H1 (cell line): Measurements from ENCODE around the gene RNF32. TPM values are rescaled to one million over a fixed set of nuclear protein-coding genes. Genes with fewer than 3 reads are reported as not detected.

ENCODE experiments used
- CTCF ChIA-PET: fragments of 300-600 bp; sonication (Branson Sonifier 250); formaldehyde crosslinking; loops from one replicate; lab custom pipeline; 2021; ENCODE audit not compliant: partially characterized antibody; lab: Charles Lee
- POLR2A ChIA-PET: fragments of 300-600 bp; sonication (Branson Sonifier 250); formaldehyde crosslinking; loops from one replicate; lab custom pipeline; 2021; ENCODE audit warnings: inconsistent platforms; ENCODE audit not compliant: partially characterized antibody; lab: Charles Lee
- DNase-seq, 2 experiments: peaks; one replicate each; pipeline versions ENCODE4 v3.0.0 to v3.0.0-alpha.2; 2010 to 2022; ENCODE audit warnings: low spot score in 2 of 2, low read depth in 1 of 2, mixed read lengths in 1 of 2
- FAIRE-seq: peaks from 2 replicates; lab custom pipeline; 2011; peaks lifted over from hg19 to GRCh38; lab: Jason Lieb, UNC
- H2AFZ ChIP-seq: 2 replicates; pipeline ENCODE4 v1.8.1; 2012; ENCODE audit warnings: low read length, inconsistent platforms
- H2AK5ac ChIP-seq: 2 replicates; pipeline ENCODE4 v1.6.1; 2013; ENCODE audit warnings: low read depth, low read length
- H2BK120ac ChIP-seq: replicated peaks from 2 replicates; pipeline ENCODE3; 2013; ENCODE audit warnings: low read depth, low read length, inconsistent platforms
- H2BK12ac ChIP-seq: 2 replicates; pipeline ENCODE4 v1.6.1; 2013; ENCODE audit warnings: low read depth, low read length
- H2BK15ac ChIP-seq: 2 replicates; pipeline ENCODE4 v1.6.1; 2013; ENCODE audit warnings: low read length
- H2BK20ac ChIP-seq: 2 replicates; pipeline ENCODE4 v1.6.1; 2013; ENCODE audit warnings: low read length
- H2BK5ac ChIP-seq: 2 replicates; pipeline ENCODE4 v1.6.1; 2013; ENCODE audit warnings: low read depth, low read length
- H3K14ac ChIP-seq: 2 replicates; pipeline ENCODE4 v1.6.1; 2013; ENCODE audit warnings: inconsistent platforms; ENCODE audit not compliant: insufficient read length
- H3K18ac ChIP-seq: 2 replicates; pipeline ENCODE4 v1.6.1; 2013; ENCODE audit warnings: low read length; ENCODE audit errors: extremely low read depth
- H3K23ac ChIP-seq: 2 replicates; pipeline ENCODE4 v1.6.1; 2013; ENCODE audit warnings: inconsistent platforms; ENCODE audit not compliant: insufficient read length
- H3K23me2 ChIP-seq: 2 replicates; pipeline ENCODE4 v1.6.1; 2013; ENCODE audit warnings: low read depth, low read length
- H3K27ac ChIP-seq: 2 replicates; pipeline ENCODE4 v1.6.1; 2011; ENCODE audit warnings: low read depth, low read length, inconsistent platforms
- H3K27me3 ChIP-seq, 4 experiments: replicated peaks in 1 of 4; 1 replicate in 1 of 4; 2 replicates in 3 of 4; pipeline versions ENCODE4 v1.6.1 to v1.8.1; 2011 to 2013; ENCODE audit warnings: low read length in 3 of 4, mild to moderate bottlenecking in 3 of 4, inconsistent platforms in 2 of 4, mixed read lengths in 2 of 4, moderate library complexity in 1 of 4; ENCODE audit not compliant: control insufficient read depth in 3 of 4, insufficient read depth in 3 of 4; ENCODE audit errors: extremely low read depth in 1 of 4
- H3K36me3 ChIP-seq, 4 experiments: 2 replicates each; pipeline versions ENCODE4 v1.6.1 to v1.8.1; 2011 to 2013; ENCODE audit warnings: mild to moderate bottlenecking in 4 of 4, low read length in 3 of 4, moderate library complexity in 2 of 4, control low read depth in 1 of 4, inconsistent platforms in 1 of 4; ENCODE audit not compliant: insufficient read depth in 4 of 4, control insufficient read depth in 2 of 4
- H3K4ac ChIP-seq: replicated peaks from 2 replicates; pipeline ENCODE3; 2013; ENCODE audit warnings: low read length, low read depth, mixed read lengths, inconsistent platforms; ENCODE audit not compliant: insufficient read length
- H3K4me1 ChIP-seq, 4 experiments: replicated peaks in 1 of 4; 1 replicate in 1 of 4; 2 replicates in 3 of 4; pipeline versions ENCODE4 v1.6.1 to v1.8.1; 2011 to 2013; ENCODE audit warnings: low read length in 3 of 4, inconsistent platforms in 2 of 4, mixed read lengths in 1 of 4; ENCODE audit not compliant: insufficient read depth in 4 of 4, control insufficient read depth in 3 of 4
- H3K4me2 ChIP-seq, 2 experiments: 2 replicates each; pipeline versions ENCODE4 v1.6.1 to v1.8.1; 2011 to 2013; ENCODE audit warnings: low read depth in 2 of 2, low read length in 2 of 2, control low read depth in 1 of 2, inconsistent platforms in 1 of 2, mild to moderate bottlenecking in 1 of 2; ENCODE audit not compliant: insufficient read depth in 1 of 2
- H3K4me3 ChIP-seq, 4 experiments: fragments of 200-600, 300-600 bp in 1 of 4; sonication (generic), shearing (Covaris generic), sonication (Bioruptor Twin) in 1 of 4; 2 replicates each; pipeline versions ENCODE4 v1.5.1 to v1.8.1; 2011 to 2016; ENCODE audit warnings: low read length in 4 of 4, low read depth in 3 of 4, control low read depth in 2 of 4, inconsistent platforms in 2 of 4, mild to moderate bottlenecking in 2 of 4, mixed read lengths in 1 of 4, moderate library complexity in 1 of 4; ENCODE audit not compliant: insufficient read depth in 2 of 4; ENCODE audit errors: extremely low read depth in 1 of 4
- H3K56ac ChIP-seq: replicated peaks from 2 replicates; pipeline ENCODE3; 2013; ENCODE audit warnings: low read depth, mild to moderate bottlenecking, mixed read lengths, low read length, inconsistent platforms; ENCODE audit not compliant: insufficient read length
- H3K79me1 ChIP-seq: 2 replicates; pipeline ENCODE4 v1.6.1; 2013; ENCODE audit warnings: low read depth, low read length, control low read depth
- H3K79me2 ChIP-seq, 2 experiments: 2 replicates each; pipeline versions ENCODE4 v1.6.1 to v1.8.1; 2012 to 2013; ENCODE audit warnings: low read length in 2 of 2, mild to moderate bottlenecking in 2 of 2, inconsistent platforms in 1 of 2; ENCODE audit not compliant: insufficient read depth in 2 of 2, control insufficient read depth in 1 of 2
- H3K9ac ChIP-seq, 4 experiments: replicated peaks in 1 of 4; 1 replicate in 1 of 4; 2 replicates in 3 of 4; pipeline versions ENCODE4 v1.6.1 to v1.8.1; 2011 to 2013; ENCODE audit warnings: low read depth in 3 of 4, low read length in 3 of 4, control low read depth in 2 of 4, mild to moderate bottlenecking in 2 of 4, moderate library complexity in 2 of 4, inconsistent platforms in 1 of 4; ENCODE audit errors: extremely low read depth in 1 of 4
- H3K9me3 ChIP-seq, 2 experiments: 2 replicates each; pipeline versions ENCODE4 v1.6.1 to v1.8.1; 2012 to 2013; ENCODE audit warnings: mild to moderate bottlenecking in 2 of 2, moderate library complexity in 2 of 2, control low read depth in 1 of 2, inconsistent platforms in 1 of 2, low read depth in 1 of 2, low read length in 1 of 2, mixed read lengths in 1 of 2; ENCODE audit not compliant: insufficient read depth in 2 of 2
- H4K20me1 ChIP-seq, 2 experiments: replicated peaks in 1 of 2; 2 replicates each; pipeline versions ENCODE3 to v1.8.1; 2011 to 2013; ENCODE audit warnings: inconsistent platforms in 2 of 2, low read length in 2 of 2, mild to moderate bottlenecking in 1 of 2; ENCODE audit not compliant: insufficient read depth in 2 of 2, control insufficient read depth in 1 of 2
- H4K5ac ChIP-seq: 2 replicates; pipeline ENCODE4 v1.6.1; 2013; ENCODE audit warnings: low read length, low read depth, mixed read lengths, inconsistent platforms; ENCODE audit not compliant: insufficient read length
- H4K8ac ChIP-seq: 2 replicates; pipeline ENCODE4 v1.8.0; 2013; ENCODE audit warnings: mild to moderate bottlenecking, moderate library complexity, low read length, inconsistent platforms; ENCODE audit not compliant: insufficient read depth; ENCODE audit errors: extremely low read depth
- H4K91ac ChIP-seq: replicated peaks from 2 replicates; pipeline ENCODE3; 2013; ENCODE audit warnings: low read length, mixed read lengths, inconsistent platforms; ENCODE audit not compliant: insufficient read length
- ATF3 ChIP-seq: IDR thresholded peaks from 2 replicates; pipeline ENCODE4 v1.6.1; 2011; ENCODE audit warnings: low read depth, mild to moderate bottlenecking, low read length; ENCODE audit not compliant: insufficient read depth
- BACH1 ChIP-seq: IDR thresholded peaks from 2 replicates; pipeline ENCODE4 v1.6.1; 2012; ENCODE audit warnings: low read length, improper control_type of control experiment
- BCL11A ChIP-seq, 2 experiments: IDR thresholded peaks; one replicate each; pipeline ENCODE4 v1.6.1; 2011; ENCODE audit warnings: low read depth in 2 of 2, low read length in 2 of 2, mild to moderate bottlenecking in 2 of 2
- CBX8 ChIP-seq: fragments of 300-800, 300-1000 bp; sonication (generic); IDR thresholded peaks from 2 replicates; pipeline ENCODE4 v1.7.1; 2016; ENCODE audit warnings: low read depth, low read length, borderline replicate concordance
- CHD2 ChIP-seq: IDR thresholded peaks from 2 replicates; pipeline ENCODE4 v1.6.1; 2012; ENCODE audit warnings: low read length, improper control_type of control experiment
- GTF2F1 ChIP-seq: IDR thresholded peaks from 2 replicates; pipeline ENCODE4 v1.6.1; 2012; ENCODE audit warnings: low read depth, low read length, improper control_type of control experiment, borderline replicate concordance
- JUN ChIP-seq: IDR thresholded peaks from 2 replicates; pipeline ENCODE4 v1.6.1; 2011; ENCODE audit warnings: low read depth, mild to moderate bottlenecking, improper control_type of control experiment, low read length
- KDM4A ChIP-seq: IDR thresholded peaks from one replicate; pipeline ENCODE4 v1.7.1; 2012; ENCODE audit warnings: low read depth, mild to moderate bottlenecking, moderate library complexity, low read length, inconsistent platforms; ENCODE audit not compliant: severe bottlenecking
- NANOG ChIP-seq: IDR thresholded peaks from 2 replicates; pipeline ENCODE4 v1.6.1; 2011; ENCODE audit warnings: low read length, low read depth, mild to moderate bottlenecking, inconsistent platforms; ENCODE audit not compliant: insufficient read depth, poor library complexity, severe bottlenecking
- PHF8 ChIP-seq: fragments of 200-600 bp; sonication (generic); conservative IDR thresholded peaks from 2 replicates; pipeline ENCODE4 v1.7.1; 2012; ENCODE audit warnings: low read depth, mild to moderate bottlenecking, inconsistent platforms, low read length, moderate library complexity
- POLR2AphosphoS5 ChIP-seq: IDR thresholded peaks from 2 replicates; pipeline ENCODE4 v1.6.1; 2011; ENCODE audit warnings: low read depth, low read length
- POU5F1 ChIP-seq: IDR thresholded peaks from 2 replicates; pipeline ENCODE4 v1.6.1; 2011; ENCODE audit warnings: low read depth, mild to moderate bottlenecking, low read length, moderate library complexity
- RNF2 ChIP-seq: fragments of 200-900, 300-1000 bp; sonication (generic); IDR thresholded peaks from 2 replicates; pipeline ENCODE4 v1.7.1; 2016; ENCODE audit warnings: borderline replicate concordance, low read depth, mild to moderate bottlenecking, antibody characterized with exemption, low read length; ENCODE audit not compliant: poor library complexity, severe bottlenecking; ENCODE audit errors: missing control alignments
- SP4 ChIP-seq: IDR thresholded peaks from 2 replicates; pipeline ENCODE4 v1.6.1; 2012; ENCODE audit warnings: low read length, inconsistent platforms
- WGBS, 2 experiments: shearing (Covaris generic) in 1 of 2; methylation state at CpG; one replicate each; pipeline versions ENCODE4 v1.1.6 to v1.1.7; 2013 to 2015; ENCODE audit warnings: low lambda C conversion rate in 2 of 2, mixed read lengths in 2 of 2, inconsistent platforms in 1 of 2, low coverage in 1 of 2, missing lambda C conversion rate in 1 of 2; ENCODE audit not compliant: insufficient replicate concordance in 2 of 2, insufficient coverage in 1 of 2, insufficient read length in 1 of 2; ENCODE audit errors: extremely low coverage in 1 of 2, missing lambda C conversion rate in 1 of 2; 5-methylcytosine and 5-hydroxymethylcytosine counted together
- polyA plus RNA-seq, 7 experiments: library from polyadenylated mRNA; depleted of rRNA in 3 of 7; stranded (reverse) in 5 of 7; unstranded in 2 of 7; fragments of >200 nt in 5 of 7; fragments of 200-250 nt in 2 of 7; gene quantifications; 1 replicate in 5 of 7; 2 replicates in 1 of 7; 4 replicates in 1 of 7; pipeline versions ENCODE4 v1.2.1 to v1.2.3, GENCODE V29; 2011 to 2013; ENCODE audit warnings: missing spikeins in 2 of 7, mixed read lengths in 2 of 7
- total RNA-seq: library from RNA; stranded (reverse); fragmentation: NEBNext Ultra II Directional; extraction: Animal tissue kit (Norgen Biotek cat#: 25700); gene quantifications from 2 replicates; pipeline ENCODE4 v1.2.1, GENCODE V29; 2021

The RNF32 gene
- total and polyA plus RNA-seq, 2 of the 8 experiments (the other 6 are each of a cell fraction or from before 2014, with no cell fraction given), result 0.48 to 1.2 TPM

DNA sequence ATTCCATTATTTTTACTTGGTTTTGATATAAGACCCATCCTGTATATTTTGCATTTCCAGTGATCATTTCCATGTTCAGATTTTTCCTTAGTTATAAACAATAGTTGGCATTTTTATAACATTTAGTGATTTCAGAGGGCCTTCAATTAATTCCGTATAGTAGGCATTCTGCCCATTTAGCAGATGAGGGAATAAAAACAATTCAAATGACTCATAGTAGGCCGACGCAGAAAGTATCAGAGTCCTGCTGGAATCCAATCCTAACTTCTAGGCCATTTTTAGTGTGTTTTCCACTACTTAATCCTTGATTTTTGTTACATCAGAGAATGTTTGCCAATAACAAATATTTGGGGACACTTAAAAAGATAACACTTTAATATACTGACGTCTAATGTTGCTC lies 15.4 kb downstream of the RNF32 start:
- Histone ChIP-seq H4K91ac (no peak overlapping the region), H2BK20ac (no peak overlapping the region), H3K4ac (no peak overlapping the region), H3K4me1 (peaks cover 0 to 3% (median 0%) of the 10 kb centered on the region in 4 experiments; a peak in 1 of 7 replicates), H2BK5ac (no peak overlapping the region), H2AK5ac (no peak overlapping the region), H3K56ac (no peak overlapping the region), H2BK12ac (no peak overlapping the region), H2BK15ac (no peak overlapping the region), H3K9ac (no peak overlapping the region), H4K5ac (no peak overlapping the region), H3K4me3 (no peak overlapping the region), H3K9me3 (no peaks in the 10 kb centered on the region), H3K23me2 (no peaks in the 10 kb centered on the region), H2BK120ac (no peak overlapping the region), H3K23ac (no peak overlapping the region), H4K20me1 (no peaks in the 10 kb centered on the region), H3K79me1 (no peaks in the 10 kb centered on the region), H4K8ac (no peak overlapping the region), H3K18ac (no peak overlapping the region), H3K27ac (no peak overlapping the region), H2AFZ (no peak overlapping the region), H3K36me3 (no peaks in the 10 kb centered on the region), H3K79me2 (no peaks in the 10 kb centered on the region), H3K27me3 (no peaks in the 10 kb centered on the region), H3K4me2 (no peak overlapping the region), H3K14ac (no peak overlapping the region)
- DNase-seq (no peak), FAIRE-seq (no peak)
- CTCF ChIA-PET, result no interaction called here
- WGBS, 2 experiments, result 91% methylated on average over 4 of the region's 4 CpGs; no CpG with 5 or more reads in 1 of the 2 experiments
- POLR2A ChIA-PET, result interaction anchor here (3.5 kb wide), 1 partner anchor 8 kb away, joined by 15 read pairs; no protein-coding TSS in a partner anchor
- TF ChIP-seq GTF2F1 (no peak), BACH1 (no peak), BCL11A (IDR thresholded peaks at IDR 0.05; ENCODE audit: low read depth in 2 of 2, low read length in 2 of 2) (no peak), ATF3 (no peak), SP4 (no peak), CBX8 (no peak), POU5F1 (no peak), PHF8 (no peak), RNF2 (no peak), NANOG (no peak), CHD2 (no peak), JUN (no peak), KDM4A (no peak), POLR2AphosphoS5 (no peak)
